WTC11 (cell line): Measurements from ENCODE around the gene KIFBP. TPM values are rescaled to one million over a fixed set of nuclear protein-coding genes. Genes with fewer than 3 reads are reported as not detected.

Source experiments
- ATAC-seq: fragments of 200-7000 bp; cut with Tn5 transposase; 2 replicates; pipeline ENCODE4 v1.10.0; 2021; ENCODE audit warnings: mild to moderate bottlenecking, moderate library complexity
- CTCF ChIA-PET: fragments of 300-600 bp; sonication (Branson Sonifier 250); formaldehyde crosslinking; loops from one replicate; lab custom pipeline; 2021; ENCODE audit warnings: antibody characterized with exemption; lab: Charles Lee
- POLR2A ChIA-PET: fragments of 350-600 bp; sonication (Branson Sonifier 250); formaldehyde crosslinking; loops from one replicate; lab custom pipeline; 2021; ENCODE audit warnings: antibody characterized with exemption; lab: Charles Lee
- DNase-seq: peaks from one replicate; pipeline ENCODE4 v3.0.0; 2021; ENCODE audit warnings: low spot score
- H3K27ac Mint-ChIP-seq: 2 replicates; pipeline ENCODE4 v1.8.0; 2021; ENCODE audit warnings: mixed read lengths
- H3K27me3 Mint-ChIP-seq: 2 replicates; pipeline ENCODE4 v1.8.0; 2021; ENCODE audit warnings: low read depth, mild to moderate bottlenecking, moderate library complexity, mixed read lengths
- H3K36me3 Mint-ChIP-seq: 2 replicates; pipeline ENCODE4 v1.8.0; 2021; ENCODE audit warnings: mixed read lengths
- H3K4me1 Mint-ChIP-seq: 2 replicates; pipeline ENCODE4 v1.8.0; 2022; ENCODE audit warnings: mixed read lengths
- H3K4me3 Mint-ChIP-seq: 2 replicates; pipeline ENCODE4 v1.8.0; 2021; ENCODE audit warnings: mild to moderate bottlenecking, moderate library complexity, mixed read lengths
- H3K9me3 Mint-ChIP-seq: 2 replicates; pipeline ENCODE4 v1.8.0; 2021; ENCODE audit warnings: mixed read lengths
- AR ChIP-seq: fragments of 250-450 bp; sonication (Bioruptor Pico); IDR thresholded peaks from 2 replicates; pipeline ENCODE4 v1.9.0; 2021; ENCODE audit warnings: mild to moderate bottlenecking
- ATF3 ChIP-seq: sonication (generic); formaldehyde crosslinking; conservative IDR thresholded peaks from 2 replicates; pipeline ENCODE4 v1.8.1; 2022; ENCODE audit warnings: mild to moderate bottlenecking, missing genetic modification reagents
- CBFB ChIP-seq: sonication (generic); formaldehyde crosslinking; IDR thresholded peaks from 2 replicates; pipeline ENCODE4 v1.8.1; 2022; ENCODE audit warnings: mild to moderate bottlenecking, low read depth, missing genetic modification reagents
- E2F4 ChIP-seq: sonication (generic); formaldehyde crosslinking; IDR thresholded peaks from 2 replicates; pipeline ENCODE4 v1.8.1; 2022; ENCODE audit warnings: low read depth, mild to moderate bottlenecking, moderate library complexity, missing genetic modification reagents, borderline replicate concordance
- E2F5 ChIP-seq: sonication (generic); formaldehyde crosslinking; IDR thresholded peaks from 2 replicates; pipeline ENCODE4 v1.8.1; 2022; ENCODE audit warnings: mild to moderate bottlenecking, moderate library complexity, missing genetic modification reagents
- EMX1 ChIP-seq: fragments of 250-450 bp; sonication (Bioruptor Pico); IDR thresholded peaks from 2 replicates; pipeline ENCODE4 v1.8.0; 2021; ENCODE audit warnings: mild to moderate bottlenecking
- FOXP4 ChIP-seq: sonication (generic); formaldehyde crosslinking; IDR thresholded peaks from 2 replicates; pipeline ENCODE4 v1.8.0; 2022; ENCODE audit warnings: mild to moderate bottlenecking, missing genetic modification reagents
- GRHL2 ChIP-seq: fragments of 250-450 bp; sonication (Bioruptor Pico); IDR thresholded peaks from 2 replicates; pipeline ENCODE4 v1.8.0; 2022; ENCODE audit warnings: mild to moderate bottlenecking, moderate library complexity; ENCODE audit not compliant: insufficient replicate concordance, severe bottlenecking
- GTF2I ChIP-seq: fragments of 250-450 bp; sonication (Bioruptor Pico); conservative IDR thresholded peaks from 2 replicates; pipeline ENCODE4 v1.4.0; 2021; ENCODE audit warnings: mild to moderate bottlenecking
- MLX ChIP-seq: sonication (generic); formaldehyde crosslinking; IDR thresholded peaks from 2 replicates; pipeline ENCODE4 v1.8.1; 2023; ENCODE audit warnings: mild to moderate bottlenecking, missing genetic modification reagents, moderate library complexity
- MYBL2 ChIP-seq: sonication (generic); formaldehyde crosslinking; IDR thresholded peaks from 2 replicates; pipeline ENCODE4 v1.8.1; 2023; ENCODE audit warnings: mild to moderate bottlenecking, moderate library complexity, missing genetic modification reagents
- SMAD4 ChIP-seq: sonication (generic); formaldehyde crosslinking; IDR thresholded peaks from 2 replicates; pipeline ENCODE4 v1.8.0; 2022; ENCODE audit warnings: mild to moderate bottlenecking, missing genetic modification reagents
- SP1 ChIP-seq: sonication (generic); formaldehyde crosslinking; conservative IDR thresholded peaks from 2 replicates; pipeline ENCODE4 v1.8.1; 2022; ENCODE audit warnings: missing genetic modification reagents
- ZNF121 ChIP-seq: sonication (generic); formaldehyde crosslinking; IDR thresholded peaks from 2 replicates; pipeline ENCODE4 v1.8.0; 2023; ENCODE audit warnings: missing genetic modification reagents
- ZNF219 ChIP-seq: sonication (generic); formaldehyde crosslinking; IDR thresholded peaks from 2 replicates; pipeline ENCODE4 v1.8.0; 2023; ENCODE audit warnings: missing genetic modification reagents, mild to moderate bottlenecking, borderline replicate concordance
- ZNF396 ChIP-seq: fragments of 250-450 bp; sonication (Bioruptor Pico); IDR thresholded peaks from 2 replicates; pipeline ENCODE4 v1.8.0; 2021; ENCODE audit warnings: mild to moderate bottlenecking, moderate library complexity, borderline replicate concordance
- ZNF416 ChIP-seq: fragments of 250-450 bp; sonication (Bioruptor Pico); IDR thresholded peaks from 2 replicates; pipeline ENCODE4 v1.9.0; 2021; ENCODE audit warnings: mild to moderate bottlenecking, inconsistent platforms
- total RNA-seq: library from RNA; stranded (reverse); gene quantifications from 3 replicates; pipeline ENCODE4 v1.2.3, GENCODE V29; 2021

The KIFBP gene
- total RNA-seq, 1 experiment from 2014 or later = 31.2 TPM

- no peak for TF ChIP-seq E2F4 (CRISPR knock-in tag)
- no peak for TF ChIP-seq CBFB
- no peak for TF ChIP-seq SMAD4 (CRISPR knock-in tag)
- no peak for TF ChIP-seq MLX (CRISPR knock-in tag)
- 0 out of 2 replicates have a peak, but pooled peaks have one; percentile 20 for TF ChIP-seq GTF2I (CRISPR knock-in tag)
Observed at GRCh38 chr10:68989317-68989990, 851 bp downstream of the KIFBP start (continued).

- Mint-ChIP-seq H3K4me1 (peaks cover 24% of the 10 kb centered on the region), H3K36me3 (no peaks in the 10 kb centered on the region), H3K9me3 (no peaks in the 10 kb centered on the region), H3K4me3 (no peak overlapping the region), H3K27me3 (no peaks in the 10 kb centered on the region), H3K27ac (peak overlapping the region; percentile 14; the same call in 1 of the 2 replicates)
- ChIA-PET CTCF (no interaction called here), POLR2A (no interaction called here)
- no peak for ATAC-seq
- DNase-seq = no peak
- TF ChIP-seq MYBL2 (CRISPR knock-in tag) = no peak
- TF ChIP-seq ZNF219 (CRISPR knock-in tag) = no peak
- TF ChIP-seq ZNF121 (CRISPR knock-in tag) = no peak
- TF ChIP-seq AR (CRISPR knock-in tag) = no peak
- TF ChIP-seq EMX1 (CRISPR knock-in tag) = no peak
- no peak for TF ChIP-seq GRHL2 (CRISPR knock-in tag)
- TF ChIP-seq SP1 = no peak
- TF ChIP-seq E2F5 (CRISPR knock-in tag) = no peak
- no peak for TF ChIP-seq CBFB
- TF ChIP-seq ZNF416 (CRISPR knock-in tag) = no peak
- TF ChIP-seq FOXP4 (CRISPR knock-in tag) = no peak
- TF ChIP-seq ZNF396 = no peak
- TF ChIP-seq GTF2I (CRISPR knock-in tag) = no peak
- no peak for TF ChIP-seq ATF3 (CRISPR knock-in tag)
Observed at GRCh38 chr10:68992636-68993440, 4.2 kb downstream of the KIFBP start.
